Stimulated activated effector memory CD8-positive, alpha-beta T cell treated with anti-CD3 and anti-CD28 coated beads, Interleukin-12 subunit alpha, Interleukin-12 subunit beta, amount 100 ng/mL, for 72 hours (primary cell): ENCODE results near the gene CYB5D1.

Experiments used
- ATAC-seq: fragments of 150-1000 bp; cut with Tn5 transposase; 2 replicates; pipeline ENCODE4 v1.10.0; 2021
- DNase-seq, 2 donors: peaks; one replicate each; pipeline ENCODE4 v3.0.0; 2021 to 2022; ENCODE audit warnings: low spot score in 2 of 2
- H3K27ac Mint-ChIP-seq: one replicate; pipeline ENCODE4 v1.8.0; 2022; ENCODE audit warnings: mild to moderate bottlenecking, mixed read lengths
- H3K36me3 Mint-ChIP-seq: one replicate; pipeline ENCODE4 v1.8.0; 2022; ENCODE audit warnings: mild to moderate bottlenecking, mixed read lengths
- H3K4me1 Mint-ChIP-seq: one replicate; pipeline ENCODE4 v1.8.0; 2022; ENCODE audit warnings: mixed read lengths
- H3K4me3 Mint-ChIP-seq: one replicate; pipeline ENCODE4 v1.8.0; 2022; ENCODE audit warnings: mild to moderate bottlenecking, mixed read lengths
- H3K9me3 Mint-ChIP-seq: one replicate; pipeline ENCODE4 v1.8.0; 2022; ENCODE audit warnings: mixed read lengths

CYB5D1 gene

DNA sequence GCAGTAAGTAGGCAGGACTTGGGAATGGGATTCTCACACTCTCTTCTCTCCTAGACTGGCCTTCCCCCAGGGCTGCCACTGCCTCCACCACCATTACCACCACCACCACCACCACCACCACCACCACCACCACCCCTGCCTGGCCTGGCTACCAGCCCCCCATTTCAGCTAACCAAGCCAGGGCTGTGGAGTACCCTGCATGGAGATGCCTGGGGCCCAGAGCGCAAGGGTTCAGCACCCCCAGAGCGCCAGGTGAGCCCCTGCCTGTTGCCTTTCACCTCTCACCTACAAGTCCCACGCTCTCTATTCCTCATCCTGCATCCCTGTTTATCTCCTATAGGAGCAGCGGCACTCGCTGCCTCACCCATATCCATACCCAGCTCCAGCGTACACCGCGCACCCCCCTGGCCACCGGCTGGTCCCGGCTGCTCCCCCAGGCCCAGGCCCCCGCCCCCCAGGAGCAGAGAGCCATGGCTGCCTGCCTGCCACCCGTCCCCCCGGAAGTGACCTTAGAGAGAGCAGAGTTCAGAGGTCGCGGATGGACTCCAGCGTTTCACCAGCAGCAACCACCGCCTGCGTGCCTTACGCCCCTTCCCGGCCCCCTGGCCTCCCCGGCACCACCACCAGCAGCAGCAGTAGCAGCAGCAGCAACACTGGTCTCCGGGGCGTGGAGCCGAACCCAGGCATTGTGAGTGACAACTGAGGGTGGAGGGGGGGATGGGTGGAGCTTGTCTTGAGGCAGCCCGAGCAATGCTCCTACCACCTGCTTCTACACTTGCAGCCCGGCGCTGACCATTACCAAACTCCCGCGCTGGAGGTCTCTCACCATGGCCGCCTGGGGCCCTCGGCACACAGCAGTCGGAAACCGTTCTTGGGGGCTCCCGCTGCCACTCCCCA is 10.8 kb upstream of the CYB5D1 start:
- ATAC-seq: no peak
- Mint-ChIP-seq H3K4me3 (peak overlapping the region; percentile 80), H3K9me3 (no peaks in the 10 kb centered on the region), H3K36me3 (no peaks in the 10 kb centered on the region), H3K4me1 (peaks cover 72% of the 10 kb centered on the region), H3K27ac (peak overlapping the region; percentile 52)
- DNase-seq: no peak

GRCh38 chr17:7848131-7848579 is 9.6 kb upstream of the CYB5D1 start:
- no peak for DNase-seq
- no peak for ATAC-seq
- Mint-ChIP-seq H3K27ac (peak overlapping the region; percentile 26), H3K4me3 (no peak overlapping the region), H3K4me1 (peaks cover 68% of the 10 kb centered on the region), H3K9me3 (no peaks in the 10 kb centered on the region), H3K36me3 (no peaks in the 10 kb centered on the region)

GRCh38 chr17:7848739-7849129 is 9.1 kb upstream of the CYB5D1 start:
- DNase-seq: no peak
- Mint-ChIP-seq H3K36me3 (no peaks in the 10 kb centered on the region), H3K4me3 (no peak overlapping the region), H3K9me3 (no peaks in the 10 kb centered on the region), H3K27ac (peak overlapping the region; percentile 26), H3K4me1 (peaks cover 71% of the 10 kb centered on the region)
- no peak for ATAC-seq

DNA sequence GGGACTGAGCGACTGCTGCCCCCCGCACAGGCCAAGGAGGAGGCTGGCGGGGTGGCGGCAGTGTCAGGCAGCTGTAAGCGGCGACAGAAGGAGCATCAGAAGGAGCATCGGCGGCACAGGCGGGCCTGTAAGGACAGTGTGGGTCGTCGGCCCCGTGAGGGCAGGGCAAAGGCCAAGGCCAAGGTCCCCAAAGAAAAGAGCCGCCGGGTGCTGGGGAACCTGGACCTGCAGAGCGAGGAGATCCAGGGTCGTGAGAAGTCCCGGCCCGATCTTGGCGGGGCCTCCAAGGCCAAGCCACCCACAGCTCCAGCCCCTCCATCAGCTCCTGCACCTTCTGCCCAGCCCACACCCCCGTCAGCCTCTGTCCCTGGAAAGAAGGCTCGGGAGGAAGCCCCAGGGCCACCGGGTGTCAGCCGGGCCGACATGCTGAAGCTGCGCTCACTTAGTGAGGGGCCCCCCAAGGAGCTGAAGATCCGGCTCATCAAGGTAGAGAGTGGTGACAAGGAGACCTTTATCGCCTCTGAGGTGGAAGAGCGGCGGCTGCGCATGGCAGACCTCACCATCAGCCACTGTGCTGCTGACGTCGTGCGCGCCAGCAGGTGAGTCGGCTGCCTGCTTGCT is 8.6 kb upstream of the CYB5D1 start:
- peak overlapping the region; percentile 26 for H3K27ac Mint-ChIP-seq
- H3K4me1 Mint-ChIP-seq: peaks cover 73% of the 10 kb centered on the region
- no peak for ATAC-seq
- peak overlapping the region; percentile 60 for H3K4me3 Mint-ChIP-seq
- H3K9me3 Mint-ChIP-seq: no peaks in the 10 kb centered on the region
- no peak for DNase-seq
- no peaks in the 10 kb centered on the region for H3K36me3 Mint-ChIP-seq

DNA sequence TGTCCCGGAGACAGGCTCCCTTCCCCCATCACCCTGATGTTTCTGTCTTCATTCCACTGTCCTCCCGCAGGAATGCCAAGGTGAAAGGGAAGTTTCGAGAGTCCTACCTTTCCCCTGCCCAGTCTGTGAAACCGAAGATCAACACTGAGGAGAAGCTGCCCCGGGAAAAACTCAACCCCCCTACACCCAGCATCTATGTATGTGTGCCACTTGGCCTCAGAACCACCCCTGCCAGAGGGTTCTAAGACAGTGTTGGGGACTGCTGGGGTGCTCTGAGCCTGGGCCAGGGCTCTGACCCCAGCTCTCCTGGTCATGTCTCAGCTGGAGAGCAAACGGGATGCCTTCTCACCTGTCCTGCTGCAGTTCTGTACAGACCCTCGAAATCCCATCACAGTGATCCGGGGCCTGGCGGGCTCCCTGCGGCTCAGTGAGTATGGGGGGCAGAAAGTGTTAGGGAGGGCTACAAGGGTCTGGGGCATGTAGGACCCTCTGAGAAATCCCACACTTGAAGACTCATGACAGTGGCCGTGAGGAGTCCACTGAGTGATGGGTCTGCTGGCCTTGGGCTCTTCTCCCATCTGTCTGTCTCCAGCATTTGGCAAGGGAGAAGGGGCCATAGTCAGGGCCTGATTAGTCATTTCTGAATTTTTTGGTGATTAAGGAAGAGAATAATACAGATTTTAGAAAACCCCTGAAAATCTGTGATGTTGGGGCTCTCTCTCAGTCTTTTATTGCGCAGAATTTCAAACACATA is 7.9 kb upstream of the CYB5D1 start:
- H3K9me3 Mint-ChIP-seq: no peaks in the 10 kb centered on the region
- H3K36me3 Mint-ChIP-seq: no peaks in the 10 kb centered on the region
- peak overlapping the region; percentile 26 for H3K27ac Mint-ChIP-seq
- DNase-seq (peak in 1 of 2 donors; percentile 51), ATAC-seq (no peak)
- H3K4me3 Mint-ChIP-seq: peak overlapping the region; percentile 60
- H3K4me1 Mint-ChIP-seq: peaks cover 72% of the 10 kb centered on the region

DNA sequence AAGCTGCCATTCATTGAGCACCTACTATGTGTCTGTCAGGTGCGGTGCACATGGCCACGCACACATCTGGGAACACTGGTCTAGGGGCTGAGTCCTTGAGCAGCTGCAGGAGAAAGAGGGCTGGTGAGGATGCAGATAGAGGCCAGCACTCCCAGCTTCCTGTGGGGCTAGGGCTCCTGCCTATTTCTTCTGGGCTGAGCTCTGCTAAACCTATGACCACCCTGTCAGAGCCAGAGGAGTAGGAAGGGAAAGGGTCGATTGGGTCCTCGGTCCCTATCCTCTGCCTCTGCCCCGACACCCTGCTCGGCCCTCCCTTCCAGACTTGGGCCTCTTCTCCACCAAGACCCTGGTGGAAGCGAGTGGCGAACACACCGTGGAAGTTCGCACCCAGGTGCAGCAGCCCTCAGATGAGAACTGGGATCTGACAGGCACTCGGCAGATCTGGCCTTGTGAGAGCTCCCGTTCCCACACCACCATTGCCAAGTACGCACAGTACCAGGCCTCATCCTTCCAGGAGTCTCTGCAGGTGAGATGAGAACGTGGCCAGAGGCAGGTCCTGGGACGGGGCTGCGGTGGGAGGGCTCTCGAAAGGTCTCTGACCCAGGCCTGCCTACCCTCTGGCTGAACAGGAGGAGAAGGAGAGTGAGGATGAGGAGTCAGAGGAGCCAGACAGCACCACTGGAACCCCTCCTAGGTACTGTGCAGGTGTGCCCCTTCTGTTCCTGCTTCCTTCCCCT is 6.9 kb upstream of the CYB5D1 start:
- H3K36me3 Mint-ChIP-seq: no peaks in the 10 kb centered on the region
- DNase-seq: no peak
- peaks cover 62% of the 10 kb centered on the region for H3K4me1 Mint-ChIP-seq

GRCh38 chr17:7851438-7852261 is 6.2 kb upstream of the CYB5D1 start:
- ATAC-seq: peak; percentile 88
- Mint-ChIP-seq H3K9me3 (no peaks in the 10 kb centered on the region), H3K36me3 (no peaks in the 10 kb centered on the region), H3K4me3 (peak overlapping the region; percentile 60), H3K27ac (peak overlapping the region; percentile 79), H3K4me1 (peaks cover 55% of the 10 kb centered on the region)
- peak; percentile 90 to 93 for DNase-seq

More for the DNA sequence above, 6.9 kb upstream of the CYB5D1 start:
- Mint-ChIP-seq H3K4me3 (peak overlapping the region; percentile 60), H3K9me3 (no peaks in the 10 kb centered on the region), H3K27ac (peak overlapping the region; percentile 79)
- ATAC-seq: no peak

- ATAC-seq (no peak), DNase-seq (peak in 1 of 2 donors; percentile 51)
- no peaks in the 10 kb centered on the region for H3K9me3 Mint-ChIP-seq
- peak overlapping the region; percentile 79 for H3K27ac Mint-ChIP-seq
- H3K4me3 Mint-ChIP-seq: peak overlapping the region; percentile 60
- peaks cover 48% of the 10 kb centered on the region for H3K4me1 Mint-ChIP-seq
- H3K36me3 Mint-ChIP-seq: no peaks in the 10 kb centered on the region
These were observed 5.5 kb upstream of the CYB5D1 start for GRCh38 chr17:7852262-7852670.

- ATAC-seq: no peak
- peak overlapping the region; percentile 79 for H3K27ac Mint-ChIP-seq
- DNase-seq: peak in 1 of 2 donors; percentile 54
- no peaks in the 10 kb centered on the region for H3K9me3 Mint-ChIP-seq
- H3K4me1 Mint-ChIP-seq: peaks cover 42% of the 10 kb centered on the region
- no peak overlapping the region for H3K4me3 Mint-ChIP-seq
- no peaks in the 10 kb centered on the region for H3K36me3 Mint-ChIP-seq
These were observed 4.7 kb upstream of the CYB5D1 start for GRCh38 chr17:7852919-7853690.

DNA sequence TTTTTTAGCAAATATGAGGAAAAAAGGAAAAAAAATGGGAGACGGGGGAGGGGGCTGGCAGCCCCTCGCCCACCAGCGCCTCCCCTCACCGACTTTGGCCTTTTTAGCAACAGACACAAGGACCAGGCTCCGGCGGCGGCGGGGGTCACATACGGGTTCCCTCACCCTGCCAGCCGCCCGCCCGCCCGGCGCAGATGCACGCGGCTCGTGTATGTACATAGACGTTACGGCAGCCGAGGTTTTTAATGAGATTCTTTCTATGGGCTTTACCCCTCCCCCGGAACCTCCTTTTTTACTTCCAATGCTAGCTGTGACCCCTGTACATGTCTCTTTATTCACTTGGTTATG is 4.1 kb upstream of the CYB5D1 start:
- Mint-ChIP-seq H3K4me3 (no peak overlapping the region), H3K27ac (no peak overlapping the region), H3K4me1 (peaks cover 39% of the 10 kb centered on the region), H3K36me3 (no peaks in the 10 kb centered on the region), H3K9me3 (no peaks in the 10 kb centered on the region)
- ATAC-seq (no peak), DNase-seq (no peak)

DNA sequence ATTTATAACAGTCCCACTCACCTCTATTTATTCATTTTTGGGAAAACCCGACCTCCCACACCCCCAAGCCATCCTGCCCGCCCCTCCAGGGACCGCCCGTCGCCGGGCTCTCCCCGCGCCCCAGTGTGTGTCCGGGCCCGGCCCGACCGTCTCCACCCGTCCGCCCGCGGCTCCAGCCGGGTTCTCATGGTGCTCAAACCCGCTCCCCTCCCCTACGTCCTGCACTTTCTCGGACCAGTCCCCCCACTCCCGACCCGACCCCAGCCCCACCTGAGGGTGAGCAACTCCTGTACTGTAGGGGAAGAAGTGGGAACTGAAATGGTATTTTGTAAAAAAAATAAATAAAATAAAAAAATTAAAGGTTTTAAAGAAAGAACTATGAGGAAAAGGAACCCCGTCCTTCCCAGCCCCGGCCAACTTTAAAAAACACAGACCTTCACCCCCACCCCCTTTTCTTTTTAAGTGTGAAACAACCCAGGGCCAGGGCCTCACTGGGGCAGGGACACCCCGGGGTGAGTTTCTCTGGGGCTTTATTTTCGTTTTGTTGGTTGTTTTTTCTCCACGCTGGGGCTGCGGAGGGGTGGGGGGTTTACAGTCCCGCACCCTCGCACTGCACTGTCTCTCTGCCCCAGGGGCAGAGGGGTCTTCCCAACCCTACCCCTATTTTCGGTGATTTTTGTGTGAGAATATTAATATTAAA is 3.6 kb upstream of the CYB5D1 start:
- H3K4me3 Mint-ChIP-seq: no peak overlapping the region
- peaks cover 39% of the 10 kb centered on the region for H3K4me1 Mint-ChIP-seq
- DNase-seq: no peak
- H3K9me3 Mint-ChIP-seq: no peaks in the 10 kb centered on the region
- no peak for ATAC-seq
- no peak overlapping the region for H3K27ac Mint-ChIP-seq
- H3K36me3 Mint-ChIP-seq: peaks cover 4% of the 10 kb centered on the region

DNA sequence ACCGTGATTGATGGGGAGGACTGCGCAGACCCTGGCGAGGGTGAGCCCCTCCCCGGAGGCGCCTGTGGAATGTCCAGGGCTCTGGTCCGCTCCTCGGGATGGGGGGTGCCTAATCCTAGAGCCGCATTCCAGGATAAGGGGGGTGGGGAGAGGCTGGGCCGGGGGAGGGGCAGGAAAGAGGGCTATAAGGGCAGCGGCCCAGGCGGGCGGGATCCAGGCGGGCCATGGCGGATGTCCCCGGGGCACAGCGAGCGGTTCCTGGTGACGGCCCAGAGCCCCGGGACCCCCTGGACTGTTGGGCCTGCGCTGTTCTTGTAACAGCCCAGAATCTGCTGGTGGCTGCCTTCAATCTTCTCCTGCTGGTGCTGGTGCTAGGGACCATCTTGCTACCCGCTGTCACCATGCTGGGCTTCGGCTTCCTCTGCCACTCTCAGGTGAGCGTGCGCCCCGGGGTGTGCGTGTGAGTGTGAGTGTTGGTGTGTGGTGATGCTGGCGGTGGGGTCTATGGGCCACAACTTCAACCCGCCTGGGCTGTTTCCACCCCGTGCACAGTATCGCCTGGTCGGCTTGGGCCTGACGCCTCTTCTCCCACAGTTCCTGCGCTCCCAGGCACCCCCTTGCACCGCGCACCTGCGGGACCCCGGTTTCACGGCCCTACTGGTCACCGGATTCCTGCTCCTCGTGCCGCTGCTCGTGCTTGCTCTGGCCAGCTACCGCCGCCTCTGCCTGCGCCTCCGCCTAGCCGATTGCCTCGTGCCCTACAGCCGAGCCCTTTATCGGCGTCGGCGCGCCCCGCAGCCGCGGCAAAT is 2.7 kb upstream of the CYB5D1 start, which contains the start of gene TMEM88:
TMEM88 (plus strand) TSS at position 216 of the 809 bp plus-strand sequence; CDS start at position 225, 9 bp downstream.
- Mint-ChIP-seq H3K27ac (no peak within 1 kb of the TSS), H3K4me3 (no peak within 1 kb of the TSS), H3K4me1 (peaks cover 32% of the 10 kb centered on the region), H3K36me3 (peaks cover 7% of the 10 kb centered on the region), H3K9me3 (no peaks in the 10 kb centered on the region)
- ATAC-seq: no peak
- DNase-seq: no peak
